BE2C (cell line): Measurements from ENCODE around the gene ASIP.
"Not testable (repeated sequence)": the region's sequence is repeated elsewhere in the genome, so short reads cannot be mapped to it uniquely, and the experiment has no call there.

Experiments
- DNase-seq: peaks from one replicate; pipeline ENCODE4 v3.0.0-alpha.2; 2020
- H3K27me3 ChIP-seq: fragments of 250-450 bp; sonication (Bioruptor Pico); 2 replicates; pipeline ENCODE4 v1.5.1; 2020; ENCODE audit warnings: mild to moderate bottlenecking
- H3K36me3 ChIP-seq: fragments of 250-450 bp; sonication (Bioruptor Pico); 2 replicates; pipeline ENCODE4 v1.5.1; 2020; ENCODE audit warnings: mild to moderate bottlenecking
- H3K4me1 ChIP-seq: fragments of 250-450 bp; sonication (Bioruptor Pico); 2 replicates; pipeline ENCODE4 v1.5.1; 2020
- H3K4me3 ChIP-seq: 2 replicates; pipeline ENCODE4 v1.5.1; 2011; ENCODE audit warnings: low read depth, low read length
- H3K9me3 ChIP-seq: fragments of 250-450 bp; sonication (Bioruptor Pico); 2 replicates; pipeline ENCODE4 v1.5.1; 2020
- CTCF ChIP-seq: IDR thresholded peaks from 2 replicates; pipeline ENCODE4 v1.5.1; 2012; ENCODE audit warnings: mild to moderate bottlenecking, low read depth, low read length

ASIP gene

GRCh38 chr20:34260208-34260942 is 19.2 kb downstream of the ASIP start:
- Histone ChIP-seq H3K4me3 (no peak overlapping the region), H3K27me3 (no peaks in the 10 kb centered on the region), H3K36me3 (no peaks in the 10 kb centered on the region), H3K9me3 (no peaks in the 10 kb centered on the region), H3K4me1 (no peaks in the 10 kb centered on the region)
- TF ChIP-seq CTCF = no peak
- DNase-seq = no peak

GRCh38 chr20:34262488-34263288 is 21.5 kb downstream of the ASIP start:
- no peak for DNase-seq
- H3K4me1 ChIP-seq = no peaks in the 10 kb centered on the region
- no peaks in the 10 kb centered on the region for H3K9me3 ChIP-seq
- TF ChIP-seq CTCF = no peak
- H3K36me3 ChIP-seq = no peaks in the 10 kb centered on the region
- no peaks in the 10 kb centered on the region for H3K27me3 ChIP-seq
- no peak overlapping the region for H3K4me3 ChIP-seq

- H3K27me3 ChIP-seq, DNase-seq, H3K4me1 ChIP-seq, H3K4me3 ChIP-seq, H3K9me3 ChIP-seq, H3K36me3 ChIP-seq: not testable (repeated sequence)
These were observed 22.2 kb downstream of the ASIP start for GRCh38 chr20:34263468-34263867.

- no peak for DNase-seq
- H3K9me3 ChIP-seq = no peaks in the 10 kb centered on the region
- no peak for TF ChIP-seq CTCF
- H3K36me3 ChIP-seq = no peaks in the 10 kb centered on the region
- H3K4me1 ChIP-seq = no peaks in the 10 kb centered on the region
- H3K4me3 ChIP-seq = no peak overlapping the region
- H3K27me3 ChIP-seq = no peaks in the 10 kb centered on the region
These were observed 22.9 kb downstream of the ASIP start for GRCh38 chr20:34264141-34264540.

DNA sequence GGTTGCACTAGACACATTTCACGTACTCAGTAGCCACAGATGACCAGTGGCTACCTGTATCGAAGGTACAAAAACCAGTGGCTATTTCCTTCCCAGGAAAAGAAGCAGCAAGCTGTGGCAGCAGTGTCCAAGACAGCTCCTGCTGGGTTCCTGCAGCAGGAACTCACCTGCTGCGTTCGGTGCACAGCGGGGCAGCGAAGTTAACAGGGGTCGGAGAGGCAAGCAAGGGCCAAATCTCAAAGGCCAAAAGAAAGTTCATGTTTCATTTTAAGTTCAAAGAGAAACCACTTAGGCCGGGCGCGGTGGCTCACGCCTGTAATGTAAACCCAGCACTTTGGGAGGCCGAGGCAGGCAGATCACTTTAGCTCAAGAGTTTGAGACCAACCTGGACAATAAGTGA is 26.9 kb downstream of the ASIP start:
- no peak overlapping the region for H3K4me3 ChIP-seq
- TF ChIP-seq CTCF = no peak
- DNase-seq = no peak
- H3K36me3 ChIP-seq = no peaks in the 10 kb centered on the region
- no peaks in the 10 kb centered on the region for H3K27me3 ChIP-seq
- no peaks in the 10 kb centered on the region for H3K9me3 ChIP-seq
- no peaks in the 10 kb centered on the region for H3K4me1 ChIP-seq

DNA sequence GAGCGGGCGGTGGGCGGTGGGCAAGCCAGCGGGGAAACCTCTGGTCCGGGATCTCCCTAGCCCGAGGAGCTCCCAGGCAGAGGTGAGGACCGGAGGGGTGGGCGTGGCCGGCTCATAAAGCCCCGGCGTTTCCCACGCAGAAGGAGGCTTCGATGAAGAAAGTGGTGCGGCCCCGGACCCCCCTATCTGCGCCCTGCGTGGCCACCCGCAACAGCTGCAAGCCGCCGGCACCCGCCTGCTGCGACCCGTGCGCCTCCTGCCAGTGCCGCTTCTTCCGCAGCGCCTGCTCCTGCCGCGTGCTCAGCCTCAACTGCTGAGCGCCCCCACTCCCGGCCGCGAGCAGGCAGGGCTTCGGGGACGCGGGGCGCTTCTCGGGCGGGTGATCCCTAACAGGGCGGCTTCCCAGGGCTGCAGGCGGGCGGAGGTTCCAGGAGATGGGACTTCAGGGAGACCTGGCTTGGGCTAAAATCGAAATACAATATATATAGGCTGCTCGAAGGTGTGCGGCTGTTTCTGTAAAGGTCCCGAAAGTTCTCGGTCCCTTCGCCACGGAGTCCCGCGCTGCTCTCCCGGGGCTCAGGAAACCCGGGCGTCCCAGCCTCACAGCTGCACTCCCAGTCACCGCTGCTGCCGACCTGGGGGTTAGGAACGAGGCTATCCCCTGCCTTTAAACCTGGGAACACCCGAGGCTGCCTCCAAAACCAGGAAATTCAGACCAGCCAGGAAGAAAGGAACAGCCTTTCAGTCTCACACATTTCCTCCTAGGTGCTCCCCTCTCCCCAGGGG is 27.8 kb downstream of the ASIP start:
- Histone ChIP-seq H3K36me3 (peaks cover 8% of the 10 kb centered on the region), H3K27me3 (no peaks in the 10 kb centered on the region), H3K4me3 (peak overlapping the region; percentile 59), H3K4me1 (no peaks in the 10 kb centered on the region), H3K9me3 (no peaks in the 10 kb centered on the region)
- peak; percentile 51 for DNase-seq
- TF ChIP-seq CTCF = no peak
